GM18511 (cell line): ENCODE results near the gene KRT8.
"Not testable (repeated sequence)": the region's sequence is repeated elsewhere in the genome, so short reads cannot be mapped to it uniquely, and the experiment has no call there.

Source experiments
- ATAC-seq: cut with Tn5 transposase; IDR thresholded peaks from one replicate; pipeline ENCODE4 v1.9.1; 2021; ENCODE audit warnings: mild to moderate bottlenecking, moderate library complexity; ENCODE audit not compliant: unreplicated experiment

Gene KRT8

GRCh38 chr12:52904509-52905300 lies at the start of gene KRT8:
TSS of gene KRT8 (minus strand) at chr12:52905076. CDS start at chr12:52904981, 95 bp downstream.
- not testable (repeated sequence) for ATAC-seq

- no peak for ATAC-seq
Measured at GRCh38 chr12:52953181-52953841, 48.4 kb upstream of the KRT8 start.

- ATAC-seq: no peak
Measured at GRCh38 chr12:52952076-52952801, 47.4 kb upstream of the KRT8 start.

- ATAC-seq: no peak
Measured at GRCh38 chr12:52951640-52952039, 46.8 kb upstream of the KRT8 start.

GRCh38 chr12:52951126-52951525 lies 46.2 kb upstream of the KRT8 start:
- no peak for ATAC-seq

GRCh38 chr12:52950553-52950952 lies 45.7 kb upstream of the KRT8 start:
- no peak for ATAC-seq

- no peak for ATAC-seq
Measured at GRCh38 chr12:52949413-52950331, 44.8 kb upstream of the KRT8 start.

GRCh38 chr12:52947738-52948423 lies 43.0 kb upstream of the KRT8 start:
- no peak for ATAC-seq

GRCh38 chr12:52946797-52947547 lies 42.1 kb upstream of the KRT8 start:
- no peak for ATAC-seq

- ATAC-seq: no peak
Measured at GRCh38 chr12:52946334-52946733, 41.5 kb upstream of the KRT8 start.

GRCh38 chr12:52945389-52946232 lies 40.7 kb upstream of the KRT8 start:
- ATAC-seq: no peak

- no peak for ATAC-seq
Measured at GRCh38 chr12:52944683-52945388, 40.0 kb upstream of the KRT8 start.

- ATAC-seq: no peak
Measured at GRCh38 chr12:52942901-52943181, 38.0 kb upstream of the KRT8 start.

- no peak for ATAC-seq
Measured at GRCh38 chr12:52942066-52942900, 37.4 kb upstream of the KRT8 start.

GRCh38 chr12:52929538-52929937 lies 24.7 kb upstream of the KRT8 start:
- ATAC-seq: no peak

- no peak for ATAC-seq
Measured at GRCh38 chr12:52927964-52928363, 23.1 kb upstream of the KRT8 start.

- no peak for ATAC-seq
Measured at GRCh38 chr12:52926596-52927234, 21.8 kb upstream of the KRT8 start.
